HCT116 (cell line): ENCODE results near the gene OR10V1. TPM values are rescaled to one million over a fixed set of nuclear protein-coding genes. Genes with fewer than 3 reads are reported as not detected.

Experiments used
- ATAC-seq: fragments of 200-7000 bp; cut with Tn5 transposase; 2 replicates; pipeline ENCODE4 v1.9.1; 2020; ENCODE audit warnings: mild to moderate bottlenecking, moderate library complexity
- BruUV-seq: library from RNA; stranded (reverse); fragments of 400-500 nt; replicated peaks from 2 replicates; lab custom pipeline; 2021; lab: Mats Ljungman, UMichigan
- CTCF ChIA-PET: fragments of 300-600 bp; sonication (Branson Sonifier 250); formaldehyde crosslinking; loops from one replicate; lab custom pipeline; 2021; ENCODE audit warnings: antibody characterized with exemption; lab: Charles Lee
- POLR2A ChIA-PET: fragments of 300-600, 350-600 bp; sonication (Branson Sonifier 250); formaldehyde crosslinking; loops from one replicate; lab custom pipeline; 2021; ENCODE audit warnings: antibody characterized with exemption; lab: Charles Lee
- RAD21 ChIA-PET, 2 experiments: fragments of 300-600 bp; sonication (Branson Sonifier 250); formaldehyde crosslinking; loops; one replicate each; lab custom pipeline; 2023; ENCODE audit warnings: low total read pairs in 2 of 2; ENCODE audit not compliant: uncharacterized antibody in 2 of 2, unreplicated experiment in 2 of 2, low non-redundant PET in 1 of 2; lab: Charles Lee
- DNase-seq: peaks from one replicate; pipeline ENCODE4 v3.0.0-alpha.2; 2010; ENCODE audit warnings: low read depth, low spot score
- H2AFZ ChIP-seq: fragments of 200-600 bp; shearing (Covaris generic), sonication (generic); 2 replicates; pipeline ENCODE4 v1.6.1; 2017; ENCODE audit warnings: low read depth, mixed run types, mixed read lengths, antibody characterized with exemption, low read length; ENCODE audit not compliant: poor library complexity, severe bottlenecking
- H3K27ac ChIP-seq: 2 replicates; pipeline ENCODE4 v1.5.1; 2012; ENCODE audit warnings: low read depth, low read length
- H3K27me3 ChIP-seq: fragments of 200-600 bp; sonication (generic); 2 replicates; pipeline ENCODE4 v1.6.1; 2016; ENCODE audit warnings: mixed run types, low read length, mixed read lengths; ENCODE audit not compliant: insufficient read depth
- H3K36me3 ChIP-seq, 2 experiments: fragments of 200-500 bp in 1 of 2; fragments of 200-600 bp in 1 of 2; sonication (Bioruptor generic) in 1 of 2; sonication (generic) in 1 of 2; 2 replicates each; pipeline versions ENCODE4 v1.5.1 to v1.6.1; 2014 to 2016; ENCODE audit warnings: low read length in 2 of 2, inconsistent platforms in 1 of 2, mixed read lengths in 1 of 2, mixed run types in 1 of 2; ENCODE audit not compliant: insufficient read depth in 2 of 2, control insufficient read depth in 1 of 2
- H3K4me1 ChIP-seq, 2 experiments: fragments of 200-600 bp in 1 of 2; sonication (generic) in 1 of 2; 2 replicates each; pipeline versions ENCODE4 v1.5.1 to v1.6.1; 2012 to 2017; ENCODE audit warnings: low read length in 2 of 2, inconsistent platforms in 1 of 2, mild to moderate bottlenecking in 1 of 2, mixed read lengths in 1 of 2, mixed run types in 1 of 2, moderate library complexity in 1 of 2; ENCODE audit not compliant: insufficient read depth in 2 of 2, control insufficient read depth in 1 of 2
- H3K4me2 ChIP-seq: fragments of 200-600 bp; sonication (generic); 2 replicates; pipeline ENCODE4 v1.6.1; 2017; ENCODE audit warnings: mixed run types, low read length, mixed read lengths
- H3K4me3 ChIP-seq, 2 experiments: fragments of 200-600 bp in 1 of 2; sonication (generic) in 1 of 2; replicated peaks in 1 of 2; 2 replicates each; pipeline ENCODE4 v1.5.1; 2011 to 2016; ENCODE audit warnings: low read length in 2 of 2, control low read depth in 1 of 2, low read depth in 1 of 2, mild to moderate bottlenecking in 1 of 2, mixed read lengths in 1 of 2, mixed run types in 1 of 2
- H3K79me2 ChIP-seq: fragments of 200-600 bp; sonication (generic); 2 replicates; pipeline ENCODE4 v1.6.1; 2017; ENCODE audit warnings: mild to moderate bottlenecking, mixed run types, low read length, moderate library complexity, mixed read lengths; ENCODE audit not compliant: insufficient read depth
- H3K9ac ChIP-seq: fragments of 200-600 bp; sonication (generic); 2 replicates; pipeline ENCODE4 v1.6.1; 2016; ENCODE audit warnings: low read length, mixed read lengths
- H3K9me2 ChIP-seq: fragments of 200-600 bp; sonication (generic), shearing (Covaris generic); 2 replicates; pipeline ENCODE4 v1.6.1; 2017; ENCODE audit warnings: mixed run types, mild to moderate bottlenecking, moderate library complexity; ENCODE audit not compliant: insufficient read depth
- H3K9me3 ChIP-seq, 2 experiments: fragments of 200-500 bp in 1 of 2; fragments of 200-600 bp in 1 of 2; sonication (Bioruptor generic) in 1 of 2; sonication (generic) in 1 of 2; 2 replicates each; pipeline ENCODE4 v1.6.1; 2014 to 2017; ENCODE audit warnings: low read length in 2 of 2, mixed read lengths in 2 of 2, inconsistent platforms in 1 of 2, low read depth in 1 of 2, mild to moderate bottlenecking in 1 of 2, mixed run types in 1 of 2, moderate library complexity in 1 of 2; ENCODE audit not compliant: control insufficient read depth in 1 of 2, insufficient read depth in 1 of 2
- H4K20me1 ChIP-seq: fragments of 200-600 bp; sonication (generic), shearing (Covaris generic); 2 replicates; pipeline ENCODE4 v1.6.1; 2017; ENCODE audit warnings: mixed run types, mild to moderate bottlenecking, moderate library complexity; ENCODE audit not compliant: insufficient read depth
- ATF3 ChIP-seq: IDR thresholded peaks from 2 replicates; pipeline ENCODE4 v1.6.1; 2012
- CBX3 ChIP-seq: IDR thresholded peaks from 2 replicates; pipeline ENCODE4 v1.6.1; 2012; ENCODE audit warnings: low read depth
- CTCF ChIP-seq, 3 experiments: fragments of 200-600 bp in 1 of 3; sonication (generic) in 1 of 3; IDR thresholded peaks in 2 of 3; conservative IDR thresholded peaks in 1 of 3; 2 replicates each; pipeline ENCODE4 v1.5.1; 2012 to 2017; ENCODE audit warnings: low read depth in 2 of 3, low read length in 2 of 3, antibody characterized with exemption in 1 of 3, borderline replicate concordance in 1 of 3, control low read depth in 1 of 3, mild to moderate bottlenecking in 1 of 3, mixed read lengths in 1 of 3, mixed run types in 1 of 3, moderate library complexity in 1 of 3; ENCODE audit not compliant: insufficient read depth in 1 of 3
- EZH2 ChIP-seq: fragments of 200-600 bp; sonication (generic); IDR thresholded peaks from 2 replicates; pipeline ENCODE4 v1.6.1; 2017; ENCODE audit warnings: antibody characterized with exemption, mixed run types
- FOSL1 ChIP-seq: IDR thresholded peaks from 2 replicates; pipeline ENCODE4 v1.6.1; 2012; ENCODE audit warnings: low read depth
- JUND ChIP-seq: IDR thresholded peaks from 2 replicates; pipeline ENCODE4 v1.6.1; 2012
- MAX ChIP-seq: IDR thresholded peaks from 2 replicates; pipeline ENCODE4 v1.6.1; 2012
- POLR2A ChIP-seq: IDR thresholded peaks from 2 replicates; pipeline ENCODE4 v1.7.0; 2011; ENCODE audit warnings: borderline replicate concordance; ENCODE audit not compliant: insufficient read depth, insufficient read length; ENCODE audit errors: extremely low read depth
- POLR2AphosphoS5 ChIP-seq: IDR thresholded peaks from 2 replicates; pipeline ENCODE4 v1.6.1; 2011; ENCODE audit warnings: mild to moderate bottlenecking, low read depth, low read length, moderate library complexity
- RAD21 ChIP-seq: IDR thresholded peaks from 2 replicates; pipeline ENCODE4 v1.6.1; 2012; ENCODE audit warnings: low read depth, mild to moderate bottlenecking
- REST ChIP-seq: IDR thresholded peaks from 2 replicates; pipeline ENCODE4 v1.6.1; 2012; ENCODE audit warnings: low read depth
- SP1 ChIP-seq: IDR thresholded peaks from 2 replicates; pipeline ENCODE4 v1.6.1; 2012; ENCODE audit warnings: low read depth
- TCF7L2 ChIP-seq: IDR thresholded peaks from 2 replicates; pipeline ENCODE4 v1.7.0; 2011; ENCODE audit warnings: borderline replicate concordance, inconsistent platforms; ENCODE audit not compliant: insufficient read depth, insufficient read length; ENCODE audit errors: extremely low read depth
- ZBTB33 ChIP-seq: IDR thresholded peaks from 2 replicates; pipeline ENCODE4 v1.6.1; 2011; ENCODE audit warnings: mild to moderate bottlenecking, low read length, moderate library complexity; ENCODE audit not compliant: insufficient replicate concordance; ENCODE audit errors: extremely low read depth
- ZNF274 ChIP-seq: fragments of 200-500 bp; sonication (Bioruptor generic); IDR thresholded peaks from 2 replicates; pipeline ENCODE4 v1.6.1; 2014; ENCODE audit warnings: mild to moderate bottlenecking, low read depth, low read length, inconsistent platforms
- intact Hi-C: fragments of 100-400 bp; cut with micrococcal nuclease; formaldehyde crosslinking; loops from 2 replicates; pipeline ENCODE4 v1.10.0; 2022
- total RNA-seq: library from RNA; stranded (reverse); gene quantifications from one replicate; pipeline ENCODE4 v1.2.1, GENCODE V29; 2021; ENCODE audit not compliant: unreplicated experiment

OR10V1 gene
- total RNA-seq, 1 experiment from 2014 or later = not detected

GRCh38 chr11:59689015-59689414 lies 24.6 kb downstream of the OR10V1 start:
- ATAC-seq = no peak
- CTCF ChIA-PET = no interaction called here
- TF ChIP-seq POLR2AphosphoS5 = no peak
- no peak for TF ChIP-seq MAX
- no peak for TF ChIP-seq ATF3
- TF ChIP-seq EZH2 = no peak
- TF ChIP-seq JUND = no peak
- TF ChIP-seq FOSL1 = no peak
- TF ChIP-seq CBX3 = no peak
- TF ChIP-seq SP1 = no peak
- TF ChIP-seq RAD21 = no peak
- TF ChIP-seq REST = no peak
- no peak for TF ChIP-seq ZNF274
- no peak for TF ChIP-seq TCF7L2
- no peak for TF ChIP-seq POLR2A
- TF ChIP-seq CTCF (IDR thresholded peaks at IDR 0.05 in 2 of 3, conservative IDR thresholded peaks at IDR 0.05 in 1 of 3; ENCODE audit: borderline replicate concordance in 1 of 3, insufficient read depth in 1 of 3, low read depth in 2 of 3, low read length in 2 of 3) = no peak
- TF ChIP-seq ZBTB33 = no peak

More at GRCh38 chr11:59689015-59689414, 24.6 kb downstream of the OR10V1 start:
- RAD21 ChIA-PET = no interaction called here
- Histone ChIP-seq H2AFZ (no peak overlapping the region), H3K79me2 (no peaks in the 10 kb centered on the region), H3K4me3 (no peak overlapping the region), H3K36me3 (no peaks in the 10 kb centered on the region), H3K9ac (no peak overlapping the region), H4K20me1 (no peaks in the 10 kb centered on the region), H3K27ac (no peak overlapping the region), H3K9me2 (no peaks in the 10 kb centered on the region), H3K4me1 (peaks cover 0 to 4% of the 10 kb centered on the region in 2 experiments; a peak in 2 of 4 replicates), H3K4me2 (no peak overlapping the region), H3K9me3 (no peaks in the 10 kb centered on the region), H3K27me3 (no peaks in the 10 kb centered on the region)
- POLR2A ChIA-PET = interaction anchor here (0.9 kb wide), 1 partner anchor 20 kb away, joined by 3 read pairs; no protein-coding TSS in a partner anchor
- intact Hi-C loops = loop anchor here (10.0 kb wide), 1 partner anchor 116 kb away; no protein-coding TSS in a partner anchor
- DNase-seq = no peak
- no TSS peak for BruUV-seq
